Measurements from ENCODE around the gene ZFYVE9.

Gene ZFYVE9

GRCh38 chr1:52359676-52360594 lies 218.0 kb downstream of the ZFYVE9 start:
- Histone ChIP-seq H4K20me1 (ENCODE audit: insufficient read depth, low read length, poor library complexity, severe bottlenecking) (peaks cover 14% of the 10 kb centered on the region), H3K79me2 (ENCODE audit: insufficient read depth, low read length) (peaks cover 29% of the 10 kb centered on the region), H3K4me2 (ENCODE audit: low read depth, low read length, poor library complexity, severe bottlenecking) (no peak overlapping the region), H3K4me3 (ENCODE audit: low read length, poor library complexity, severe bottlenecking) (no peak overlapping the region), H3K27me3 (ENCODE audit: insufficient read depth, low read length, poor library complexity, severe bottlenecking) (no peaks in the 10 kb centered on the region), H3F3A (ENCODE audit: low read depth) (no peaks in the 10 kb centered on the region), H3K9me3 (ENCODE audit: insufficient read depth, low read depth, low read length) (no peaks in the 10 kb centered on the region), H3K9me2 (replicated peaks; ENCODE audit: low read depth, low read length) (no peaks in the 10 kb centered on the region), H3K4me1 (ENCODE audit: insufficient read depth, low read length, poor library complexity, severe bottlenecking) (peaks cover 16% of the 10 kb centered on the region), H3K9ac (ENCODE audit: low read depth, low read length, poor library complexity, severe bottlenecking) (no peak overlapping the region), H2AFZ (ENCODE audit: low read length) (no peak overlapping the region), H3K36me3 (ENCODE audit: insufficient read depth, low read length) (peaks cover 68% of the 10 kb centered on the region; the same call in 1 of the 2 replicates)
- TF ChIP-seq CTCF (conservative IDR thresholded peaks at IDR 0.05; ENCODE audit: low read length) (peak; percentile 34), EZH2phosphoT487 (IDR thresholded peaks at IDR 0.05; ENCODE audit: borderline replicate concordance) (no peak)

- no peaks in the 10 kb centered on the region for H3K27me3 ChIP-seq (ENCODE audit: insufficient read depth, low read length, poor library complexity, severe bottlenecking)
- H3F3A ChIP-seq (ENCODE audit: low read depth), result no peaks in the 10 kb centered on the region
- H3K4me2 ChIP-seq (ENCODE audit: low read depth, low read length, poor library complexity, severe bottlenecking), result no peak overlapping the region
- no peaks in the 10 kb centered on the region for H3K9me2 ChIP-seq (replicated peaks; ENCODE audit: low read depth, low read length)
- H2AFZ ChIP-seq (ENCODE audit: low read length), result no peak overlapping the region
- peaks cover 35% of the 10 kb centered on the region for H3K79me2 ChIP-seq (ENCODE audit: insufficient read depth, low read length)
- H3K9ac ChIP-seq (ENCODE audit: low read depth, low read length, poor library complexity, severe bottlenecking), result no peak overlapping the region
- peaks cover 61% of the 10 kb centered on the region; the same call in 1 of the 2 replicates for H3K36me3 ChIP-seq (ENCODE audit: insufficient read depth, low read length)
- no peaks in the 10 kb centered on the region for H3K9me3 ChIP-seq (ENCODE audit: insufficient read depth, low read depth, low read length)
- peaks cover 18% of the 10 kb centered on the region for H4K20me1 ChIP-seq (ENCODE audit: insufficient read depth, low read length, poor library complexity, severe bottlenecking)
- no peak for TF ChIP-seq CTCF (conservative IDR thresholded peaks at IDR 0.05; ENCODE audit: low read length)
- TF ChIP-seq EZH2phosphoT487 (IDR thresholded peaks at IDR 0.05; ENCODE audit: borderline replicate concordance), result no peak
- no peak overlapping the region for H3K4me3 ChIP-seq (ENCODE audit: low read length, poor library complexity, severe bottlenecking)
- peaks cover 22% of the 10 kb centered on the region for H3K4me1 ChIP-seq (ENCODE audit: insufficient read depth, low read length, poor library complexity, severe bottlenecking)
Observed at GRCh38 chr1:52360595-52360968, 218.7 kb downstream of the ZFYVE9 start.

- peaks cover 36% of the 10 kb centered on the region for H3K79me2 ChIP-seq (ENCODE audit: insufficient read depth, low read length)
- peak overlapping the region; percentile 83 for H3K9ac ChIP-seq (ENCODE audit: low read depth, low read length, poor library complexity, severe bottlenecking)
- peaks cover 18% of the 10 kb centered on the region for H4K20me1 ChIP-seq (ENCODE audit: insufficient read depth, low read length, poor library complexity, severe bottlenecking)
- peak overlapping the region; percentile 90 for H3K4me2 ChIP-seq (ENCODE audit: low read depth, low read length, poor library complexity, severe bottlenecking)
- H3K27me3 ChIP-seq (ENCODE audit: insufficient read depth, low read length, poor library complexity, severe bottlenecking), result no peaks in the 10 kb centered on the region
- TF ChIP-seq CTCF (conservative IDR thresholded peaks at IDR 0.05; ENCODE audit: low read length) (peak; percentile 59), EZH2phosphoT487 (IDR thresholded peaks at IDR 0.05; ENCODE audit: borderline replicate concordance) (no peak)
- H3K9me3 ChIP-seq (ENCODE audit: insufficient read depth, low read depth, low read length), result no peaks in the 10 kb centered on the region
- peaks cover 5% of the 10 kb centered on the region; the same call in 1 of the 2 replicates for H3F3A ChIP-seq (ENCODE audit: low read depth)
- no peak overlapping the region for H2AFZ ChIP-seq (ENCODE audit: low read length)
- peaks cover 24% of the 10 kb centered on the region; the same call in 1 of the 2 replicates for H3K36me3 ChIP-seq (ENCODE audit: insufficient read depth, low read length)
- H3K9me2 ChIP-seq (replicated peaks; ENCODE audit: low read depth, low read length), result no peaks in the 10 kb centered on the region
- H3K4me1 ChIP-seq (ENCODE audit: insufficient read depth, low read length, poor library complexity, severe bottlenecking), result peaks cover 30% of the 10 kb centered on the region
- H3K4me3 ChIP-seq (ENCODE audit: low read length, poor library complexity, severe bottlenecking), result peak overlapping the region; percentile 86
Observed at GRCh38 chr1:52364235-52364839, 222.4 kb downstream of the ZFYVE9 start.

All from Loucy (cell line).